H1 (cell line): ENCODE results near the gene UBL4A. TPM values are rescaled to one million over a fixed set of nuclear protein-coding genes. Genes with fewer than 3 reads are reported as not detected.

ENCODE experiments used
- BCL11A ChIP-seq, 2 experiments: IDR thresholded peaks; one replicate each; pipeline ENCODE4 v1.6.1; 2011; ENCODE audit warnings: low read depth in 2 of 2, low read length in 2 of 2, mild to moderate bottlenecking in 2 of 2
- CHD2 ChIP-seq: IDR thresholded peaks from 2 replicates; pipeline ENCODE4 v1.6.1; 2012; ENCODE audit warnings: low read length, improper control_type of control experiment
- CREB1 ChIP-seq: IDR thresholded peaks from 2 replicates; pipeline ENCODE4 v1.6.1; 2012; ENCODE audit warnings: inconsistent platforms
- CTCF ChIP-seq, 3 experiments: IDR thresholded peaks; 1 replicate in 2 of 3; 2 replicates in 1 of 3; pipeline versions ENCODE4 v1.5.1 to v1.6.1; 2011; ENCODE audit warnings: low read length in 3 of 3, mild to moderate bottlenecking in 3 of 3, inconsistent platforms in 2 of 3, low read depth in 1 of 3, moderate library complexity in 1 of 3; ENCODE audit not compliant: insufficient read depth in 1 of 3; ENCODE audit errors: control extremely low read depth in 1 of 3
- EZH2 ChIP-seq: fragments of 200-600 bp; sonication (generic); IDR thresholded peaks from 2 replicates; pipeline ENCODE4 v1.7.1; 2012; ENCODE audit warnings: low read depth, mild to moderate bottlenecking, moderate library complexity, low read length, inconsistent platforms; ENCODE audit not compliant: severe bottlenecking
- FOSL1 ChIP-seq: IDR thresholded peaks from 2 replicates; pipeline ENCODE4 v1.6.1; 2011; ENCODE audit warnings: mild to moderate bottlenecking, low read depth, low read length, moderate library complexity; ENCODE audit not compliant: insufficient read depth
- KDM1A ChIP-seq: fragments of 200-600, 300-600 bp; sonication (generic); IDR thresholded peaks from 2 replicates; pipeline ENCODE4 v1.7.1; 2016; ENCODE audit warnings: mild to moderate bottlenecking, low read length, borderline replicate concordance
- KDM4A ChIP-seq: IDR thresholded peaks from one replicate; pipeline ENCODE4 v1.7.1; 2012; ENCODE audit warnings: low read depth, mild to moderate bottlenecking, moderate library complexity, low read length, inconsistent platforms; ENCODE audit not compliant: severe bottlenecking
- MAX ChIP-seq: IDR thresholded peaks from 2 replicates; pipeline ENCODE4 v1.6.1; 2012; ENCODE audit warnings: inconsistent platforms
- NRF1 ChIP-seq: IDR thresholded peaks from 2 replicates; pipeline ENCODE4 v1.6.1; 2011; ENCODE audit warnings: mild to moderate bottlenecking, low read depth, low read length, improper control_type of control experiment
- POLR2A ChIP-seq, 2 experiments: IDR thresholded peaks; 1 replicate in 1 of 2; 2 replicates in 1 of 2; pipeline ENCODE4 v1.6.1; 2011; ENCODE audit warnings: low read depth in 2 of 2, low read length in 2 of 2, mild to moderate bottlenecking in 2 of 2; ENCODE audit errors: control extremely low read depth in 1 of 2
- POU5F1 ChIP-seq: IDR thresholded peaks from 2 replicates; pipeline ENCODE4 v1.6.1; 2011; ENCODE audit warnings: low read depth, mild to moderate bottlenecking, low read length, moderate library complexity
- RAD21 ChIP-seq, 2 experiments: IDR thresholded peaks in 1 of 2; conservative IDR thresholded peaks in 1 of 2; 2 replicates each; pipeline ENCODE4 v1.6.1; 2011; ENCODE audit warnings: low read depth in 2 of 2, low read length in 2 of 2, improper control_type of control experiment in 1 of 2, inconsistent platforms in 1 of 2, mild to moderate bottlenecking in 1 of 2, moderate library complexity in 1 of 2
- RBBP5 ChIP-seq: IDR thresholded peaks from 2 replicates; pipeline ENCODE4 v1.7.1; 2012; ENCODE audit warnings: low read depth, mild to moderate bottlenecking, inconsistent platforms, low read length, moderate library complexity, borderline replicate concordance
- SAP30 ChIP-seq: fragments of 300-600 bp; sonication (generic); IDR thresholded peaks from 2 replicates; pipeline ENCODE4 v1.7.1; 2012; ENCODE audit warnings: low read length, moderate library complexity, mild to moderate bottlenecking, inconsistent platforms; ENCODE audit not compliant: insufficient read depth, insufficient replicate concordance
- TAF1 ChIP-seq: IDR thresholded peaks from 2 replicates; pipeline ENCODE4 v1.6.1; 2011; ENCODE audit warnings: mild to moderate bottlenecking, low read depth, low read length
- TBP ChIP-seq: IDR thresholded peaks from 2 replicates; pipeline ENCODE4 v1.6.1; 2011; ENCODE audit warnings: low read depth, low read length, improper control_type of control experiment
- TCF12 ChIP-seq: IDR thresholded peaks from 2 replicates; pipeline ENCODE4 v1.6.1; 2011; ENCODE audit warnings: low read depth, mild to moderate bottlenecking, low read length
- TEAD4 ChIP-seq: IDR thresholded peaks from 2 replicates; pipeline ENCODE4 v1.6.1; 2012; ENCODE audit warnings: low read depth, low read length, inconsistent platforms, mixed read lengths
- YY1 ChIP-seq: IDR thresholded peaks from 2 replicates; pipeline ENCODE4 v1.6.1; 2011; ENCODE audit warnings: low read depth, mild to moderate bottlenecking, low read length
- polyA plus RNA-seq, 7 experiments: library from polyadenylated mRNA; depleted of rRNA in 3 of 7; stranded (reverse) in 5 of 7; unstranded in 2 of 7; fragments of >200 nt in 5 of 7; fragments of 200-250 nt in 2 of 7; gene quantifications; 1 replicate in 5 of 7; 2 replicates in 1 of 7; 4 replicates in 1 of 7; pipeline versions ENCODE4 v1.2.1 to v1.2.3, GENCODE V29; 2011 to 2013; ENCODE audit warnings: missing spikeins in 2 of 7, mixed read lengths in 2 of 7
- total RNA-seq: library from RNA; stranded (reverse); fragmentation: NEBNext Ultra II Directional; extraction: Animal tissue kit (Norgen Biotek cat#: 25700); gene quantifications from 2 replicates; pipeline ENCODE4 v1.2.1, GENCODE V29; 2021
- TF ChIP-seq, protein P1 (sequence below): IDR thresholded peaks from 2 replicates; pipeline ENCODE4 v1.6.1; 2012; ENCODE audit warnings: inconsistent platforms

The UBL4A gene
- total and polyA plus RNA-seq, 2 of the 8 experiments (the other 6 are each of a cell fraction or from before 2014, with no cell fraction given) = 23.1 to 31.7 TPM

DNA sequence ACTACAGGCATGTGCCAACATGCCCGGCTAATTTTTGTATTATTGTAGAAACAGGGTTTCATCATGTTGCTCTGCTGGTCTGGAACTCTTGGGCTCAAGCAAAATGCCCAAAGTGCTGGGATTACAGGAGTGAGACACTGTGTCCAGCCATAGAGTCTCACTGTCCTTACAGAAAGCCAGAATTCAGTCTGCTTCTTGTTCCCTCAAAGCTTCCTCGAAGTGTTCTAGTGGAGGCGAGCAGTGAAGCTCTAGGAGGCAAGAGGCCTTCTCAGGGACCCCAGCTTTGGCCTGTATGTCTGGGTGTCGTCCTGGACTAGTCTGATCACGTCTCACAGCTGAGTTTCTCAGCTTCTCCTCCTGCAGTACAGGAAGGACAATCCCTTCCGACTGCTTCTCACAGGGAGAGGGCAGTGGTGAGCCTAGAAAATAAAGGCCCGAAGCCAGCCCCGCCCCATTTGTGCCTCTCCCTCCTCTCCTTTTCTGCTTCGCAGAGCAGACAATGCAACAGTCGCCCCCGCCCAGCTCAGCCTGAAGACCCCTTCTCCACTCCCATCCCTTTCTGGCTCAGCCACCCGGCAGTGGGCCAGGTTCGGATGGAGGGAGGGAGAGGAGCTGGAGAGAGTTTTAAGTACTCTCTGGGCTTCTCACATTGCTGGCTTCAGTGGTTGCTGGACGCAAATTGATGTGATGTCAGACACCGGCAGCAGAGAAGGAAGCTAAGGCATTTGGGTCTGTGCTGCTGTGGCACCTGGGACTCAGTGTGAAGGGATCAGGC lies 40.7 kb upstream of the UBL4A start (continued):
- TF ChIP-seq KDM1A (no peak), CHD2 (no peak), CTCF (IDR thresholded peaks at IDR 0.05; ENCODE audit: control extremely low read depth in 1 of 3, insufficient read depth in 1 of 3, low read depth in 1 of 3, low read length in 3 of 3) (peak in 2 of 3 experiments; percentile 40 to 50; a peak in 3 of 4 replicates), TBP (no peak), EZH2 (no peak), POU5F1 (no peak), TEAD4 (no peak), MAX (no peak), CREB1 (no peak), RBBP5 (no peak), NRF1 (no peak), YY1 (no peak), BCL11A (IDR thresholded peaks at IDR 0.05; ENCODE audit: low read depth in 2 of 2, low read length in 2 of 2) (no peak), TCF12 (no peak), POLR2A (IDR thresholded peaks at IDR 0.05; ENCODE audit: control extremely low read depth in 1 of 2, low read depth in 2 of 2, low read length in 2 of 2) (peak in 1 of 2 experiments; percentile 23; a peak in 1 of 3 replicates), RAD21 (IDR thresholded peaks at IDR 0.05 in 1 of 2, conservative IDR thresholded peaks at IDR 0.05 in 1 of 2; ENCODE audit: low read depth in 2 of 2, low read length in 2 of 2) (peak; percentile 10 to 34; a peak in 1 of 4 replicates), FOSL1 (no peak), TAF1 (0 out of 2 replicates have a peak, but pooled peaks have one; percentile 22), KDM4A (no peak), SAP30 (no peak)
- TF ChIP-seq, protein P1, sequence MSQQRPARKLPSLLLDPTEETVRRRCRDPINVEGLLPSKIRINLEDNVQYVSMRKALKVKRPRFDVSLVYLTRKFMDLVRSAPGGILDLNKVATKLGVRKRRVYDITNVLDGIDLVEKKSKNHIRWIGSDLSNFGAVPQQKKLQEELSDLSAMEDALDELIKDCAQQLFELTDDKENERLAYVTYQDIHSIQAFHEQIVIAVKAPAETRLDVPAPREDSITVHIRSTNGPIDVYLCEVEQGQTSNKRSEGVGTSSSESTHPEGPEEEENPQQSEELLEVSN = no peak
